Measurements from ENCODE around the gene PTGES2. TPM values are rescaled to one million over a fixed set of nuclear protein-coding genes. Genes with fewer than 3 reads are reported as not detected.

PTGES2 gene
- polyA plus RNA-seq, 1 of the 3 experiments (the other 2 are of a cell fraction) = 141 TPM

DNA sequence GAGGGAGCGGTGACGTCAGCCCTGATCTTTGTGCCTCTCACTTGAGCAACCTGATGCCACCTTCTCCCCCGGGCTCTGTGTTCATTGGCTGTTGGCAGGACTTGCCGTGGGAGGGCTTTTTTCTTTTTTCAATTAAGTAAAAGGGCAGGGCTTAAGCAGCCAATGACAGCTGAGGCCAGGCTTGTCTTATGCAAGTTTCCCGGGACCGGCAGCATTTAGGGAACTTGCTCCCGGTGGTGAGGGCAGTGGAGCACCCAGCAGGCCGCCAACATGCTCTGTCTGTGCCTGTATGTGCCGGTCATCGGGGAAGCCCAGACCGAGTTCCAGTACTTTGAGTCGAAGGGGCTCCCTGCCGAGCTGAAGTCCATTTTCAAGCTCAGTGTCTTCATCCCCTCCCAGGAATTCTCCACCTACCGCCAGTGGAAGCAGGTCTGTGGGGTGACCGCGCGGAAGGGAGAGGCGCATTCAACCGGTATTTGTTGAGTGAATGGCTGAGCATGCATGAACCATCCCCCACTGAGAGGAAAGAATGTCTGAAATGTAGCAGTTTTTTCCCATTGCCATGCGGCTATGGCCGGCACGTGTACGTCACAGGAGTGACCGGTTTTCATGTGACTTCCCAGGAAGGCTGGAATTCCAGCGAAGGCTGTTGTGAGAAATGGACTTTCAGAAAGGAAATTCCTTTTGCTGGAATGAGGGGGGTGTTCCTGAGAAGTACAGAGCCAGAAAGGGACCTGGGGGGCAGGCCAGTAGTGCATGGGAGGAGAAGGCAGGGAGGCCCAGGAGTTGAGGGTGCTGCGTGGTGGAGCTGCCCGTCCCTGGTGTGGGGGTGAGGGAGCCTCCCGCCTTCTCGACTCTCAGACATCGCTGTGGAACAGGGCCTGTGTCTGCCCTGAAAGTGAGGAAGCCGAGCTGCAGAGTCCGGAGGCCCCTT lies 29.0 kb downstream of the PTGES2 start:
- H2AFZ ChIP-seq (ENCODE audit: low read depth) = no peak overlapping the region
- H3K36me3 ChIP-seq (replicated peaks in 1 of 2; ENCODE audit: control insufficient read depth in 1 of 2, insufficient read depth in 2 of 2, low read length in 1 of 2) = peaks cover 4 to 29% of the 10 kb centered on the region in 2 experiments
- peaks cover 16% of the 10 kb centered on the region for H3F3A ChIP-seq (replicated peaks; ENCODE audit: insufficient read depth)
- peak overlapping the region; percentile 37; the same call in 1 of the 2 replicates for H3K9ac ChIP-seq
- DNase-seq = peak; percentile 9
- H3K9me2 ChIP-seq = no peaks in the 10 kb centered on the region
- POLR2A ChIA-PET = no interaction called here
- H3K27me3 ChIP-seq (ENCODE audit: insufficient read depth) = no peaks in the 10 kb centered on the region
- 68% methylated on average over 32 of the region's 32 CpGs for WGBS (ENCODE audit: low lambda C conversion rate)
- H3K4me2 ChIP-seq = peak overlapping the region; percentile 10; the same call in 1 of the 2 replicates
- peak overlapping the region; percentile 19 to 57; a peak in 3 of 4 replicates for H3K27ac ChIP-seq (ENCODE audit: low read depth in 2 of 2, low read length in 1 of 2)
- peaks cover 64% of the 10 kb centered on the region for H3K79me2 ChIP-seq (ENCODE audit: insufficient read depth)
- 0 out of 2 replicates have a peak, but pooled peaks cover 5% of the 10 kb centered on the region for H4K20me1 ChIP-seq (ENCODE audit: insufficient read depth)
- H3K4me3 ChIP-seq (ENCODE audit: low read depth in 2 of 2, low read length in 1 of 2) = peak overlapping the region in 1 of 2 experiments; percentile 17; a peak in 1 of 4 replicates
- TF ChIP-seq RCOR1 (IDR thresholded peaks at IDR 0.05; ENCODE audit: low read length) = no peak
- TF ChIP-seq EZH2phosphoT487 (IDR thresholded peaks at IDR 0.05; ENCODE audit: borderline replicate concordance, low read depth) = no peak
- TF ChIP-seq, protein P1, sequence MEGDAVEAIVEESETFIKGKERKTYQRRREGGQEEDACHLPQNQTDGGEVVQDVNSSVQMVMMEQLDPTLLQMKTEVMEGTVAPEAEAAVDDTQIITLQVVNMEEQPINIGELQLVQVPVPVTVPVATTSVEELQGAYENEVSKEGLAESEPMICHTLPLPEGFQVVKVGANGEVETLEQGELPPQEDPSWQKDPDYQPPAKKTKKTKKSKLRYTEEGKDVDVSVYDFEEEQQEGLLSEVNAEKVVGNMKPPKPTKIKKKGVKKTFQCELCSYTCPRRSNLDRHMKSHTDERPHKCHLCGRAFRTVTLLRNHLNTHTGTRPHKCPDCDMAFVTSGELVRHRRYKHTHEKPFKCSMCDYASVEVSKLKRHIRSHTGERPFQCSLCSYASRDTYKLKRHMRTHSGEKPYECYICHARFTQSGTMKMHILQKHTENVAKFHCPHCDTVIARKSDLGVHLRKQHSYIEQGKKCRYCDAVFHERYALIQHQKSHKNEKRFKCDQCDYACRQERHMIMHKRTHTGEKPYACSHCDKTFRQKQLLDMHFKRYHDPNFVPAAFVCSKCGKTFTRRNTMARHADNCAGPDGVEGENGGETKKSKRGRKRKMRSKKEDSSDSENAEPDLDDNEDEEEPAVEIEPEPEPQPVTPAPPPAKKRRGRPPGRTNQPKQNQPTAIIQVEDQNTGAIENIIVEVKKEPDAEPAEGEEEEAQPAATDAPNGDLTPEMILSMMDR (IDR thresholded peaks at IDR 0.05) = no peak
- TF ChIP-seq RXRA (IDR thresholded peaks at IDR 0.05; ENCODE audit: borderline replicate concordance, low read depth) = no peak
- no peak for TF ChIP-seq NRF1 (IDR thresholded peaks at IDR 0.05; ENCODE audit: low read depth, low read length)
- TF ChIP-seq ELF1 (IDR thresholded peaks at IDR 0.05) = no peak
- no peak for TF ChIP-seq MXI1 (IDR thresholded peaks at IDR 0.05; ENCODE audit: low read depth, low read length)
- TF ChIP-seq YY1 (IDR thresholded peaks at IDR 0.05; ENCODE audit: low read depth) = no peak
- TF ChIP-seq FOXJ3 (CRISPR knock-in tag; IDR thresholded peaks at IDR 0.05) = no peak
- TF ChIP-seq TCF12 (IDR thresholded peaks at IDR 0.05) = no peak
- TF ChIP-seq TAF1 (IDR thresholded peaks at IDR 0.05; ENCODE audit: borderline replicate concordance, low read depth, low read length) = no peak
- TF ChIP-seq RAD21 (IDR thresholded peaks at IDR 0.05; ENCODE audit: low read length) = no peak
- TF ChIP-seq CHD2 (IDR thresholded peaks at IDR 0.05; ENCODE audit: low read length, partially characterized antibody) = no peak
- TF ChIP-seq RFX5 (IDR thresholded peaks at IDR 0.05; ENCODE audit: low read length) = no peak
- CTCF ChIA-PET = interaction anchor here (0.6 to 18.8 kb wide), 2 partner anchors 17 to 26 kb away, joined by 3 to 246 read pairs; no protein-coding TSS in a partner anchor
- H3K4me1 ChIP-seq (ENCODE audit: control insufficient read depth in 1 of 2, insufficient read depth in 2 of 2, low read depth in 1 of 2, low read length in 1 of 2) = peaks cover 38 to 39% of the 10 kb centered on the region in 2 experiments
- no peaks in the 10 kb centered on the region for H3K9me3 ChIP-seq
